GM18873 (cell line): ENCODE data around the gene RNU6-9.

Experiments
- ATAC-seq: cut with Tn5 transposase; IDR thresholded peaks from one replicate; pipeline ENCODE4 v1.9.1; 2021; ENCODE audit warnings: mild to moderate bottlenecking, moderate library complexity, moderate number of reproducible peaks; ENCODE audit not compliant: unreplicated experiment, low FRiP score

RNU6-9 gene

GRCh38 chr19:916645-917322 lies 23.5 kb downstream of the RNU6-9 start:
- no peak for ATAC-seq

GRCh38 chr19:917323-918151 lies 24.3 kb downstream of the RNU6-9 start, which contains the start of gene KISS1R:
Gene KISS1R (plus strand): TSS chr19:917333. CDS start chr19:917503, 170 bp downstream.
- ATAC-seq: no peak

- no peak for ATAC-seq
Observed at GRCh38 chr19:918152-918437, 24.8 kb downstream of the RNU6-9 start.

- no peak for ATAC-seq
Observed at GRCh38 chr19:918481-919198, 25.4 kb downstream of the RNU6-9 start.

GRCh38 chr19:919199-920050 lies 26.1 kb downstream of the RNU6-9 start:
- no peak for ATAC-seq

- ATAC-seq: no peak
Observed at GRCh38 chr19:920051-920864, 27.0 kb downstream of the RNU6-9 start.

GRCh38 chr19:924553-925086 lies 31.3 kb downstream of the RNU6-9 start:
- no peak for ATAC-seq

- peak; percentile 33 for ATAC-seq
Observed at GRCh38 chr19:925087-925525, 31.8 kb downstream of the RNU6-9 start.

- ATAC-seq: peak; percentile 38
Observed at GRCh38 chr19:925526-926322, 32.4 kb downstream of the RNU6-9 start, which contains the start of gene ARID3A. Gene ARID3A (plus strand): TSS chr19:926035. CDS start chr19:929529, 3,494 bp downstream.

GRCh38 chr19:926323-926588 lies 33.0 kb downstream of the RNU6-9 start:
- ATAC-seq: no peak

GRCh38 chr19:926589-927350 lies 33.5 kb downstream of the RNU6-9 start:
- no peak for ATAC-seq

- no peak for ATAC-seq
Observed at GRCh38 chr19:927351-927779, 34.1 kb downstream of the RNU6-9 start.

GRCh38 chr19:927780-928401 lies 34.6 kb downstream of the RNU6-9 start:
- no peak for ATAC-seq

- ATAC-seq: no peak
Observed at GRCh38 chr19:928471-929202, 35.4 kb downstream of the RNU6-9 start.

GRCh38 chr19:929203-929890 lies 36.1 kb downstream of the RNU6-9 start:
- no peak for ATAC-seq

GRCh38 chr19:929891-930258 lies 36.6 kb downstream of the RNU6-9 start:
- no peak for ATAC-seq
